CD4-positive, alpha-beta T cell treated with Interleukin-15 for 4 hours (primary cell): Measurements from ENCODE around the gene SMG1.
"Not testable (repeated sequence)": the region's sequence is repeated elsewhere in the genome, so short reads cannot be mapped to it uniquely, and the experiment has no call there.

Experiments
- DNase-seq: peaks from one replicate; pipeline ENCODE4 v3.0.0-alpha.2; 2020; ENCODE audit warnings: low spot score

The SMG1 gene

DNA sequence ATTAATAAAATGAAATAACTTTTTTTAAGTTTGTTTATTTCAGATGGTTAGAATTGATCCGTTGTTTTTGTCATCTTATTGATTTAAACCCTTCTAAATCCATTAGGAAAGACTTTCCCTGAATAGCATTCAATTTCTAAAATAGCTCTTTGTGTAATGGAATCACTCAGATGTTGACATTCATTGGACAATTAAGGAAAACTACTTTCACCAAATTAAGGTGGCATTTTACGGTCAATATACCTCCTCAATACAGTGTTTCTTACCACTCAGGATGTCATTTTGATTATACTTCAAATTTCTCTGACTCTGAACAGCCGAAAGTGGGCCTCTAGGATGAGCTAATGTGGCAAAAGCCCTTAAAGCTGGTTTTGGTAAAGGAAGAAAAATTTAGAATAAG is 126.7 kb downstream of the SMG1 start:
- DNase-seq, result no peak

DNA sequence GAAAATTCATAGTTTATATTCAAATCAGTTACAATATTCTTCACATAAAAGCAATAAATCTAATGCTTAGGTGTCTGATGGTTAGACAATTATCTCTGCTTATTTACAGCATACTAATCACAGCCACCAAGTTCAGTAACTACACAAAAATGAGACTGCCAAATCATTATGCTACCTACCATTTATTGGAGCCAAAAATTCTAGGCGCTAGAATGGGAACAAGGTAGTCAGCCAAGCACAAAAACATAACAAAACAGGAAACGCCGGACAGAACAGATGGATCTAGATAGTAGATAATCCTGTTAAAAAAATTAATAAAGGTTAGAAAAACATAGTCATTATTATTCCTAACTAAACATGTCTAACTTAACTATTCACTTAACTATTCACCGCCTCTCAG is 128.5 kb downstream of the SMG1 start:
- no peak for DNase-seq

DNA sequence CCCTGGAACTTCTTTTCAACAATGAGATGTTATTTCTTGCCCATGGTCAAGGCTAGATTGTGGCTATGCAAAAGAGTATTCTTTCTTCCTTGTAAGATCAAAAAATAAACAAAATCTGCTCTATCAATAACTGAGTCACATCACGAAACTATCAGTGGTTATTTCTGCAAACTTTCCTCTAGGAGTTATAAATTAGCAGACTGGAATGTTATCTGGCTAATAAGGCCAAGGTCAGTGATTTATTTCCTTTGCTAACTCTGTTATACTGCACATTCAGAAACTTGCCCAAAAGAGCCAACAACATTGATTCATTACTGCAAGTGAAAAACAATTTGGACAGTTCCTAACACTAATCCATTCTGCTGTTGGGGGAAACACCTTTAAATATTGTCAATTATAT is 129.8 kb downstream of the SMG1 start:
- no peak for DNase-seq

DNA sequence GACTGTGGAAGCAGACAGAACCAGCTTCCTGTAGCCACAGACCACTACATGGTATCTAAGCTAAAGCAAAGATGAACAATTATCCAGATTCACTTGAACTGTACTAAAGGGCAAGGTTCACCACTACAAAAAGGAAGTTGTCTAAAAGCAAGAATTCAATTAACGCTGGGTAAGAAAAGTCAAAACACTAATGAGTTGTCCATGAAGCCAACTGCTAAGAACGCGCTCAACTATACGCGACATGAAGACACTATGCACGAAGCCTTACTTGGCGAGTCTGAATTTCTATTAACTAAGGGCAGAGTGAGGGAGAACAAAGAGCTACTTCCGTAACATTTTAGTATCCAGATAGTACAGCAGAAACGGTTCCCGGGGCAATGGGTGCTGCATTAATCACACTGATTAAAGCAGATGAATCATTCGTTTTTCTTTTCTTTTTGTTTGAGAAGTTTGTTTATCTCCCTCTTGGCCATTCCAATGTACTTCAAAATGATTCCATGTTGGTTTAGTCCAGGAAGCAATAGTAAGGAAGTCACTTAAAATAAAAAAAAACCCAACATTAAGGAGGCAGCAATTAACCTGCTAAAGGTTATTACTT is 133.3 kb downstream of the SMG1 start:
- DNase-seq, result no peak

DNA sequence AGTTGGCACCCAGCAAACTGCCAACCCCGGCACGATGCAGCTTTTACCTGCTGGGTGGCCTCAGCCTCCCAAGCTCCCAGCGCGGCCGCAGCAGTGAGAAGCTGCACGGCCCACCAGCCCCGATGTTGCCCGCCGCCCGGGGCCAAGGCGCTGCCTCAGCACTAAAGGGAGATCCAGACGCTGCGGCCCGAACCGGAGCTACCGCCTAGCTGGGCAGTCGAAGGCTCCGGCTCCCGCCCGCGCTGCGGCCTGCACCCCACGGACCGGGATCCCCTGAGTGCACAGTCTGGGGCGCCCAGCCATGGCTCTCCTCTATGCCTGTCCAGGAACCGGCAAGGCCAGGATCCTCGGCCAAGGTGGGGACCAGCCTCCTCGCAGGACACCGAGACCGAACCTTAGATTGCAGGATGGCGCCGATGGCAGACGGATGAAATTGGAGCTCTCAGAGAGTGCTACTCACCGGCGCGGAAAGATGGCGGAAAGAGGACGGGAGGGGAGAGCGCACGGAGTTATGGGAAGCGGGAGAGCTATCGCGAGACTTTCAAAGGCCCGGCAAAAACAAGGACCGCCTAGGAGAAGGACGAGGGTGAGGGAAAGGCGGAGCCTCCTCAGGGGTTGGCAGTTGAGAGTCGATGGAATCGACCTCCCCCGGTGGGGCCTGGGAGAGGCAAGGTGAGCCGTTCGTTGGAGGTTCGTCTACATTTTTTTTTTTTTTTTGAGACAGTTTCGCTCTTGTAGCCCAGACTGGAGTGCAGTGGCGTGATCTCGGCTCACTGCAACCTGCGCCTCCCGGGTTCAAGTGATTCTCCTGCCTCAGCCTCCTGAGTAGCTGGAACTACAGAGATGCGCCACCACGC is 136.1 kb downstream of the SMG1 start, which contains the start of gene RPS15A:
RPS15A (minus strand) TSS at position 485 of the 857 bp plus-strand sequence. CDS start 1,221 bp downstream, outside the sequence.
- peak; percentile 95 for DNase-seq

DNA sequence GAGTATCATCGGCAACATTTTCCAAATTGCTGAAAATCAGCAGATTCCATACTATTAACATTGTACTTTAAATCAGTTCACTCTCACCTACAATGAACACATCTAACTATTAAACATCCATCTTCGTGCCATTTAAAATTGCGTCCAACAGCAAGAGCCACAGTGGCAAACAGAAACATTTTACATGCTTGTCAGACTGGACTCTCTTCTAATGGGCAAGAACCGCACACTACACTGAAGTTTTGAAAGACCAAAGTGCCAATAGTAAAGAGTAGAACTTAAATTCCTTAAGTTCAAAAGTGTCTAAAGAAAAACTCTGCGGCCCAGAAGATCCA is 136.7 kb downstream of the SMG1 start:
- DNase-seq, result no peak

DNA sequence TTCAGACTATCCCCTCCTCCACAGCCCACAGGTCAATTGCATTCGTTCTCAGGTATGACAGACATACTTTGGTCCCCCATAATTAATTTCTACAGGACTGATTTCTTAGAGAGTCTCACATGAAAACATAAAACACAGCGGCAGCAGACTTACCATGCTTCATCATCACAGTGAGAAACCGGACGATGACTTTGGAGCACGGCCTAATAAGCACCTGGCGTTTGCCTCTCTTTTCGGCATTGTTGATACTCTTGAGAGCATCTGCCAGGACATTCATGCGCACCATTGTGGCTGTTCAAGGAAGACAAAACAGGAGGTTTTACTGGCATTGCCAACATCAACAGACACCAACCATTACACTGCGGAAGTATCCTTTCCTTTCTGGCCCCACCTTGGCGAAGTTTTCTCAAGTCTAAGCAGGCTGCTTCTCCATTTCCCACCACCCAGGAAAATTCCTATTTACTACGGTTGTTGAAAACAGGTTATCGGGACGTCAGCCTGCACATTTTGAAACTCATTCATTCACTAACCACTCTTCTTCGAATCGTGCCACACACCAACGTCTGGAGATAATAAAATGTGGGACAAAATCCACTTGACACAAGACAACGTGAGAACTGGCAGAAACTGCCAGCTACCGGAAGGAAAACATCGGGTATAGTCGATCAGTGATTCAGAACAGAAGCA is 137.2 kb downstream of the SMG1 start:
- no peak for DNase-seq

DNA sequence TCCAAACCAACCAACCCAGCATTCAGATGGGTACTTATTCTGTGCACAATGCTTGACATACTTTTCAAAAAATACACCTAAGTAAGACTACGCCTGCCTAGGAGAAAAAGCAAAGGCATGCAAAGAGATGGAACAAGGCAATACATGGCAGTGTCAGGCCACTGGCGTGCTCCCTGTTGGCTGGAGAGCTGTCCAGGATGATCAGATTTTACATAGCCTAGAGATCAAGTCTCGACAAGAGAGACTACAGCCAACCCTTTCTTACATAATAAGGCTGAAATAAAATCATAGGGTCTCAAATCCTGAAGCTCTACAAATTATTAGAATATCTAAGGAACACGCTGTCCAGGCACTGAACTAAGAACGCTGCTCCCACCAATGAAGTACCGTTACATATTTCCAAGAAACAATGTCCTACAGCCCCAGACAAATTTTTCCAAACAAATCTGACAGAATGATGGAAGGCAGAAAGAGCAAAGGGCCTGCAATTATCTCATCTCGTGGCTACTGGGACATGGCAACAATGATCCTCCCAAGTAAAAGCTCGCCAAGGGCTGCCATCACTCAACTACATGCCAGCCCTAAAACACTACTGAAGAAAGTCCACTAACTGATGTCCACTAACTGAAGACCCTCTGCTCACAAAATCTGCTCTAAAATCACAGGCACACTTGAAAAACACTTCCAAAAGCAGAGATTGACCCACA is 141.1 kb downstream of the SMG1 start:
- DNase-seq, result no peak

DNA sequence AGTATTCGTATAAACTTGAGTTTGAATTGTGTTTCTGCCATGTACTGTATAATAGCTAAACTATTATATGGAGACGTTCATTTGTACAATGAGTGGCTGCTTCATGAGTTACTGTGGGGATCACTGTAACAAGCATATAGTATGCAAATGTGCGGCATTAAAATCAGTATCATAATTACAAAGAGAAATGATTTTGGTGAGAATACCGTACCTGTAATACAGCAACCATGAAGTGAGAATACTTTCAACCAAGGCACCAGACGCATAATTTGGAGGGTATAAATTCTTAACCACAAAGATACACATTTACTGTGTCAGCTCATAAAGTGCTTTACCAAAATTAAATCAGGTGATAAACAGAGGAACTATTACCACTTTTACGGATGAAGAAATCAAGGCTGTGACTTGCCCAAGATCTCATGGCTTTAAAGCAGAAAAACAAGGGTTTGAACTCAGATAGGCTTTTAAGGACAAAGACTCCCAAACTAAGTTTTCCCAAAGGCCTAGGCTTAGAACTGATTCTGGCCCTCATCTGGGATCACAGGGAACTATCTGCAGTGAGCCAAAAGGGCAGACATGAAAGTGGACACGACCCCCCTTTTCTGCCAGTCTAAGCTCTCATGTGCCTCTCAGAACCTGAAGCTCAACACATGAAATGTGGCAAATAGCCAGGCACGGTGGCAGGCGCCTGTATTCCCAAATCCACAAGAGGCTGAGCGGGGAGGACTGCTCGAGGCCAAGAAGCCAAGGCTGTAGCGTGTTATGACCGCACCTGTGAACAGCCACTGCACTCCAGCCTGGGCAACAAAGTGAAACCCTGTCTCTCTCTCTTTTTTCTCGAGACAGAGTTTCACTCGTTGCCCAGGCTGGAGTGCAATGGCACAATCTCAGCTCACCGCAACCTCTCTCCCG is 142.5 kb downstream of the SMG1 start:
- no peak for DNase-seq

DNA sequence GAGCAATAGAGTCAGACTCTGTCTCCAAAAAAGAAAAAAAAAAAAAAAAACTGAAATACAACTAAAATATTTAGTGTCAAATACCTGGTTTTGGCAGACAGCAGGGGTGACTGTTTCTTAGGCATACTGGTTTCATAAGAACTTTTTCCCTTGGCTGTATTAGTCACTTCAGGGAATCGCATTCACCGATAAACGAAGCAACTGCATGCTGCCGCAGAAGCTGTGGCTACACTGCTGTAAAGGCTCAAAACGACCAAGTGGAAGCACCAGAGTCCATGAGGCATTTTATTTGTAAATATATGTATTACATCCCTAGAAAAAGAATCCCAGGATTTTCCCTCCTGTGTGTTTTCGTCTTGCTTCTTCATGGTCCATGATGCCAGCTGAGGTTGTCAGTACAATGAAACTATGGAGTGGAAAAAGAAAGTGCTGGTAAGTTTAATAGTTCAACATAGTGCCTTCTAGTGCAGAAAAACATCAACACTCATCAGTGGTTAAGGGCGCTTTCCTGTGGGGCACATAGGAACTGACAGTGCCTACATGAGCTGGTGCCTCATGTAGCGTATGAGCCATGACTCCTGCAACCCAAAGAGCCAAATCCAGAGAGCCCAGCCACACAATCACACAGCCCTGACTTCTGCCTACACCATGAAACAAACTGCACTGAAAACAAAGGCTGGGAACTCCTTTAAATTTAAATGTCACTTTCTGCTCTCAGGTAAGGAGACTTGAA is 143.3 kb downstream of the SMG1 start:
- DNase-seq, result peak; percentile 23

DNA sequence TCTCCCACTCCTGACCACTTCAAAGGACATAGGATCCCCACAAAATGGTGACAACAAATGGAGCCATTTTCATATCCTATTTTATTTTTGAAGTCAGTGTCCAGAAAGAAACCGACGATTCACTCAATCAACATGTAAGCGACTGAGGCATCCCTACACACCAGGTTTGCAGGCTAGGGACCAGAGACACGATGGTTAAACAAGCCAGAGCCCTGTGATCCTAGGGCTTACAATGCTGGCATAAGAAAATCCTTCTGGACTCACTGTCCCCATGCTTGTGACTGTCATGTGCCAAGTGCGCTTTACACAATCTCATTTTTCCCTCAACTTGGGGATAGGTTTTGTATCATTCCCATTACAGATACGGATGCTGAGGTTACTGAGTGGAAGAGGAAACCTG is 145.0 kb downstream of the SMG1 start:
- not testable (repeated sequence) for DNase-seq

DNA sequence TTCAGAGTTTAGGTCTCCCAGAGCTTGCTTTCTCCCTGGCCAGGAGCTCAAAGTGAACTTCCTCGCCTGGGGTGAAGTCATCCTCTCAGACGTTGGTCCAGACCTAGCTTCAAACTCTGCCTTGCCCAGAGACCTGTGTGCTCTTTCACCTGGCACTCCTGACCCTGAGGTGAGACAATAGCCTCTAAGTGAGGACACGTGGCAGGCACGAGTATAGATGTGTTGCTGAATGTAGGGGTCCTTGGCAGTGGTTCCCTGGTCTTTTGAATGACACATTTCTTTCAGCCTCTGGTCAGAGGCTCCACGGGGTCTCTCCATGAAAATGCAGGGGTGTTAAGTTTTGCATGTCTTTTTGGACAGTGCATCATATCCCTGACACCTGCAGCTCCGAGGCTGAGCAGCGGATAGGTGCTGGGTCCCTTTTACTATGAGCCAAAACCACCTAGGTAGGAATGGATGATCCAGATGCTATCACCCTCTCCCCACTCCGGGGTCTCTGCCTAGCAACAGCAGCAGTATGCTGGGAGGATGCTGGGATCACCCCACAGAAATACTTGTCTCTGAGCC is 145.7 kb downstream of the SMG1 start:
- DNase-seq, result not testable (repeated sequence)

DNA sequence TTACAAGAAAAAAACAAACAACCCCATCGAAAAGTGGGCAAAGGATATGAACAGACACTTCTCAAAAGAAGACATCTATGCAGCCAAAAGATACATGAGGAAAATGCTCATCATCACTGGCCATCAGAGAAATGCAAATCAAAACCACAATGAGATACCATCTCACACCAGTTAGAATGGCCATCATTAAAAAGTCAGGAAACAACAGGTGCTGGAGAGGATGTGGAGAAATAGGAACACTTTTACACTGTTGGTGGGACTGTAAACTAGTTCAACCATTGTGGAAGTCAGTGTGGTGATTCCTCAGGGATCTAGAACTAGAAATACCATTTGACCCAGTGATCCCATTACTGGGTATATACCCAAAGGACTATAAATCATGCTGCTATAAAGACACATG is 148.5 kb downstream of the SMG1 start:
- DNase-seq, result not testable (repeated sequence)

DNA sequence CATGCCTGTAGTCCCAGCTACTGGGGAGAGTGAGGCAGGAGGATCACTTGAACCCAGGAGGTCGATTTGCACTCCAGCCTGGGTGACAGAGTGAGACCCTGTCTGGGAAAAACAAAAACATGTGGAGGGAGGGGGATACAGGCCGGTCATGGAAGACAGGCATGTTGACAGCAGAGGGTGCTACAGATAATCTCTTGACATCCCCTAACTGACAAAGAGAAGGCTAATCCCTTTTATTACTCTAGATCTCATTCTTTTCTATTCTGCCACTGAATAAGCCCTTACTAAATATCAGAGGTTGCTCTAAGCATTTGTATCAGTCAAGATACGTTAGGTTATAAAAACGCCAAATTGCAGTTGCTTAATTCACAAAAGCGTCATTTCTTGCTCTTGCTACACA is 149.9 kb downstream of the SMG1 start:
- not testable (repeated sequence) for DNase-seq

DNA sequence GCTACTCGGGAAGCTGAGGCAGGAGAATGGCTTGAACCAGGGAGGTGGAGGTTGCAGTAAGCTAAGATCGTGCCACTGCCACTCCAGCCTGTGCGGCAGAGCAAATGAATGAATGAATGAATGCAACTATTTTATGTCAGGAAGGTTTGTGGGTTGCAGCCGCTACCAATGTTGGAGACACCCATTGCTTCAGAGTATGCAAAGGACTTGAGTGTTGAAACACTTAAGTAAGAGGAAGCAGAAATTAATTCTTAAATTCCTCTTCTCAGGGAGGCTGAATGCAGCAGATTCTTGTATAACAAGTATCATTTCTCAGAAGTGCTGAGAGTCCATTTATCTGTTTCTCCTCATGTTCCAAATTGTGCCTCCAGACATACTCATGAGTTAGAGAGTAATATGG is 151.6 kb downstream of the SMG1 start:
- DNase-seq, result not testable (repeated sequence)

DNA sequence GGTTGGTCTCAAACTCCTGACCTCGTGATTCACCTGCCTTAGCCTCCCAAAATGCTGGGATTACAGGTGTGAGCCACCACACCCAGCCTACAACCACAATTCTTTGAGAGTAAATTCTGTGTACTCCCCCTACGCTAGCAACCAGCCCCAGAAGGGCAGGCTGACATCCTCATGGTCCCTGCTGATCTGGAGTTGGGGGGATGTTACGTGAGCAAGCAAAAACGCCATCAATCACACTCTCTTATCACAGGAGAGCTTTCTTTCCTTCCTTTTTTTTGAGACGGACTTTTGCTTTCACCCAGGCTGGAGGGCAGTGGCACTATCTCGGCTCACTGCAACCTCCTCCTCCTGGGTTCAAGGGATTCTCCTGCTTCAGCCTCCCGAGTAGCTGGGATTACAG is 154.0 kb downstream of the SMG1 start:
- DNase-seq, result not testable (repeated sequence)

DNA sequence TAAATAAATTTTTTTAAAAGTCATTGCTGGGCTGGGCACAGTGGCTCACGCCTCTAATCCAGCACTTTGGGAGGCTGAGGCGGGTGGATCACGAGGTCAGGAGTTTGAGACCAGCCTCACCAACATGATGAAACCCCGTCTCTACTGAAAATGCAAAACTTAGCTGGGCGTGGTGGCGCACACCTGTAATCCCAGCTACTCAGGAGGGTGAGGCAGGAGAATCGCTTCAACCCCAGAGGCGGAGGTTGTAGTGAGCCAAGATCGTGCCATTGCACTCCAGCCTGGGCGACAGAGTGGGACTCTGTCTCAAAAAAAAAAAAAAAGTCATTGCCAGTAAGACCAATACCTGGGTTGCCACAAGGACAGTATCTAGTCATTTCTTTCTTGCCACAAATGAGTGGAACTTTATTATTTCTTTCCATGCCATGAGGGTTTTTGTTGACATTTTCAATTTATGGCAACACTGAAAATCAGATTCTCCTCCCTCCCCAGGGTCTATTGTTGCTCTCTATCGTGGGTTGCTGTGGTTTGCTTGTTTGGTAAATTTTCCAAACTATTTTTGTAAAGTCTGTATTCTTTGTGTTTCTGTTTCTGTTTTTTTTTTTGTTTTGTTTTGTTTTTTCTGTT is 155.8 kb downstream of the SMG1 start:
- not testable (repeated sequence) for DNase-seq

DNA sequence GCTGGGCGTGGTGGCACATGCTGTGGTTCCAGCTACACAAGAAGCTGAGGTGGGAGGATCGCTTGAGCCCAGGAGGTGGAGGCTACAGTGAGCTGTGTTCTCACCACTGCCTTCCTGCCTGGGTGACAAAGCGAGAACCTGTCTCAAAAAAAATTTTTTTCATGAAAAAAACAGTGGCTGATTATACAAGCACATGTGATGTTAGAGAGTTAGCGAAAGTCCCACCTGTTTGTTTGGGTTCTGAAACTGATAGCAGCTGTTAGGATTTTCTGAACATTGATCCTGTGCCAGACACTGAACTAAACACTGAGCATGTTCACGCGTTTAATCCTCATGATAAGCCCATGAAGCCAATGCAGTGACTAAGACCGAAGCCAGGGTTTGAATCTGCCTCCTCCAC is 159.0 kb downstream of the SMG1 start:
- DNase-seq, result peak; percentile 49

DNA sequence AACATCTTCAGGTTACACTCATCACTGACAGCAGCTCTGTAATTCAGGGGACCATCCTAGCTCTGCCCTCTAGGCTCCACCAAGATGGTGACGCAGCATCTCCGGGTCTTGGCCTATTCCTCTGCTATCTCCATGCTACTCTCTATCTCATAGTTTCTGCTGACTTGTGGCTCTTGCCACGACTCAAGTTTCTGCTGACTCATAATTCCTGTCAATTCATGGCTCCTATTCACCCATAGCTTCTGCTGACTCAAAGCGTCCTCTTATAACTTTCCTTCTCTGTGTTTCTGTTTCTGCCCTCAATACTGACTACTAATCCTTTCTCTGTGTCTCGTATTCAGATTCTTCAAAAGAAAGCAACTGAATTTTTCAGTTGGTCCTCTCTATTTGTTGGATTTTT is 163.5 kb downstream of the SMG1 start:
- not testable (repeated sequence) for DNase-seq
